Activated naive CD4-positive, alpha-beta T cell treated with Interleukin-2 at 50 U/mL for 16 hours (primary cell): Measurements from ENCODE around the gene HSBP1.

Experiments
- DNase-seq: peaks from one replicate; pipeline ENCODE4 v3.0.0-alpha.2; 2020

Gene HSBP1

DNA sequence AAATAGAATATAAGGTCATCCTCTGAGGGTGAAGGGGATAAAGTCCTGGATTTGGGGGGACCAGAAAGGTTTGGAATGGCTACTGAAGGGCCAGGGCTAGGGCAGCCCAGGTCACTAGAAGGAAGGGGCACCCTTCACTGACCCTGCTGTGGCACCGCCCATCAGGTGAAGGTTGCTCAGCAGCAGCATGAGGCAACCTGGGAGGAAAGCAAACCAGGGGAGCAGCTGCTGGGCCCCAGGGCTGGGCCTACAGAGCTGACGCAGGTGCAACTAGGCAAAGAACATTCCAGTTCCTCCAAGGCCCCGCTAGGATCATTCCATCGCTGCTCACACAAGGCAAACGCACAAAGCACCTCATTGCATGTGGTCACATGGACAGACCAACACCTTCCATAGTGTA lies 3.4 kb upstream of the HSBP1 start:
- no peak for DNase-seq

DNA sequence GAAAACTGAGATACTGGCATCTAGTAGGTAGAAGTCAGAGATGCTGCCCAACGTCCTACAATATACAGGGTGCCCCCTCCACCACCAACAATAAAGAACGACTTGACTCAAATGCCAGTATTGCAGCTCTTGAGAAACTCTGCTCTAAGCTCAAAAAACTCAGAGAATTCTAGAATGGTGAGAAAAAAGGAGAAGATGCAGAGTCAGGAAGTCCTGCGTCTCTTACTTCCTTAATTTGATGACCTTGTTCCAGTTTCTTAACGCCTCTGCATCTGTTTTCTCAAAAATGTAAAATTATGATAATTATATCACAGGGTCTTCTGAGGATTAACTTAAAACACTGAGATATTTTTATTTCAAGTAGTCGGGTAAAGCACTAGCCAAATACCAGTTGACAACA lies 1.7 kb upstream of the HSBP1 start:
- no peak for DNase-seq

DNA sequence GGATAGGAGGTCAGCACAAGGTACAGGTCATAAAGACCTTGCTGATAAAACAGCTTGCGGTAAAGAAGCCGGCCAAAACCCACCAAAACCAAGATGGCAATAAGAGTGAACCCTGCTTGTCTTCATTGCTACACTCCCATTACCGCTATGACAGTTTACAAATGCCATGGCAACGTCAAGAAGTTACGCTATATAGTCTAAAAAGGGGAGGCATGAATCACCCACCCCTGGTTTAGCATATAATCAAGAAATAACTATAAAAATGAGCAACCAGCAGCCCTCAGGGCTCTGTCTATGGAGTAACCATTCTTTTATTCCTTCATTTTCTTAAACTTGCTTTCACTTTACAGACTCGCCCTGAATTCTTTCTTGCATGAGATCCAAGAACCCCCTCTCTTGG lies 1.0 kb upstream of the HSBP1 start:
- DNase-seq: no peak

DNA sequence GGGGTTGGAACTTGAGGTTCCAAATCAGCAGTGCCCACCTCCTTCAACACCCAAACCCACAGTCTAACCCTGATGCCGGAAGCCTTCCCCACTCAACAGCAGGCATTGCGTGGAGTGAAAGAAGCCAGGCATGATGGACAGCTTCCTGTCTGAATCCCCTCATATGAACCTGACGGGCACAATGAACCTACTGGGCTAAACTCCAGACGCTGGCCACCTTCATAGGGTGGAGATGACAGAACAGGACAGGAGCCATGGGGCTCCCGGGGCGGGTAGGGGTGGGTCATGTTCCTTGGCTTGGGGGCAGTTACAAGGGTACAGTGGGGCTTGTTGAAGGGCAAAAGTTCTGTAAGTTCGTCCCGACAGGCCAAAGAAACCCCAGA lies 460 bp upstream of the HSBP1 start:
- DNase-seq: no peak

DNA sequence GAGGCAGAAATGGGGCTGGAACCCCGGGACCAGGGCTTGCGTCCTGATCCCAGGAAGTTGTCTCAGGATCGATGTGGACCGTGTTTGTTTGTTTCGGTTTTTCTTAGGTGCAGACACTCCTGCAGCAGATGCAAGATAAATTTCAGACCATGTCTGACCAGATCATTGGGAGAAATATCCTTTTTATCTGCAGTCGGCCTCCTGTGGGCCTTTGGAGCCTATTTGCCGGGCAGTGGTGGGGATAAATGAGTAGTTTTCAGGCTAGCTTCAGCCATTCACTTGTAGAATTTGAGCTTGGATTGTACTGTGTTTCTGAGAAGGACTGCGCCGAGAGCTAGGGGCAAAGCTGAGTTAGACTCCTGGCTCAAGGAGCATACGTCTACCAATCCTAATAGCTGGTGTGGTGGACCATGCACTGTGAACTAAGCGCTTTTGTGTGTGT lies 816 bp downstream of the HSBP1 start:
- no peak for DNase-seq

DNA sequence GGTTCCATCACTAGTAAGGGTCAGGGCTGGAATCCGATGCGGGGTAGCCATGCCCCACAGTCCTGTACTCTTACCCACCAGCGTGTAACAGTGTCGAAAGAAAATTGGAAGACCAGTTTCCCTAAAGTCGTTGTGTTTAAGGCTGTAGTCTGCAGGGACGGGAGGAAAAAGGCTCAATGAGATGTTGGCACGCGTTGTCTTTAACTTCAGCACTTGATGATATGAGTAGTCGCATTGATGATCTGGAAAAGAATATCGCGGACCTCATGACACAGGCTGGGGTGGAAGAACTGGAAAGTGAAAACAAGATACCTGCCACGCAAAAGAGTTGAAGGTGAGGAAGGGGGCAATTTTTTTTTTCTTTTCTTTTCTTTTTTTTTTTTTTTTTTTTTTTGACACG lies 1.3 kb downstream of the HSBP1 start:
- no peak for DNase-seq

DNA sequence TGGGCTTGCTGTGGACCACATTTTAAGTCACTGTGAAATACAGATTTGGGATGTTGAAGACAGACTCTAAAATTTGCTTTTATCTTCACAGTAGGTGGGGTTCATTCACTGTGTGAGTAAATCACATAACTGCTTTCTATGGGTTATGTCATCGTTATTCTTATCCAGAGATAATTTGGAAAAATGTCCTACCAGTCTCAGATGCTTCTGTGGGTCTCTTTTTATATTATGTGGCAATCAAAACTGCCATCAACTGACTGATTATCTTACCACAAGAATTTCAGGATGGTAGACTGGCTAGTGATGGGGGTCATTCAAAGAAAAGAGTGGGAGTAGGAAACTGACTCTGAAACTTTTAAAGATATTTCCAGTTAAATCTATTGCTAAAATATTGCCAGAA lies 3.1 kb downstream of the HSBP1 start:
- no peak for DNase-seq

DNA sequence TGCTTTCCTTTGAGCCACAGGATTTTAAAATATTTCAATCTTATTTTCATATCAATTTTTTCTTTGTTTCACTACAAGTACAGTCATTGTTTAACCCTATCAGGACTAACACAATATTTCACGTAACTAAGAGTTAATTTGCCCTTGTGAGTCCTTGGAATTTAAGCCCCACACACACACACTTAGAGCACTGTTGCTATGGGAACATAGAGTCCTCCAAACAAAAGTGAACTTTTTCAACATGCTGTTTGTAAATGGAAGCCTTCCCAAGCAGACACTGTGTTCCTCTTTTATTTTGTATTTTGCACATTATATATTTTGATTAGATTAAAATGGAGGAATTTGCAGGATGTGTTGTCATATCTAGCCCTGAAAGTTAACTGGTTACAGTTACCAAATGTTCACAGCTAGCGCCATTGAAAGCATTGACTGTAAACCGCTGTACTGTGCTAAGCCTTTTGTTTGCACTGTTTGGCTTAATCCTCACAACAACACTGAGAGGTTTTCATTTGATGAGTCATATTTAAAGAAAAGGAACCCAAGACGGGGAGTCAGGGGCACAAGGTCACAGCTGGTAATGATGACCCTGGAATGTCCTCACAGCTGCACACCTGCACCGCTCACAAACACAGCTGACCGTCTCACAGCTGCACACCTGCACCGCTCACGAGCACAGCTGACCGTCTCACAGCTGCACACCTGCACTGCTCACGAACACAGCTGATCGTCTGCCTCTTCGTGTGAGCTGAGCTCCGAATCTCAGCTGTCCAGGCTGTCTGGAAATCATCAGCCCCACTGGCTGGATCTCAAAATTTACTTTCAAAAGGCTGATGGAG lies 6.3 kb downstream of the HSBP1 start:
- DNase-seq: no peak

DNA sequence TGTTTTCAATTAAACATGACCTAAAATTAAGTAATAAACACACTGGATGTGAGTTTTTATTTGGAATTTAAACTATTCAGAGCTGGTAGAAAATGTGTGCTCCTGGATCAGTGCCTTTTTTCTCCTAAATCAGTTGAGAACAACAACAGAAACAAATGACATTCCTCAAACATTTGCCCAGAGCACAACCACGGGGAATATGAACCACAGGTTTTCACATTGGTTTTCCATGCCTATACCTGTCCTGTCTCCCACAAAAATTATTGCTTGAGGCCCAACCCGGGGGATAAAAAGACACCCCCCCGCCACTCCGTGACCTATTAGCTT lies 6.8 kb downstream of the HSBP1 start:
- no peak for DNase-seq

DNA sequence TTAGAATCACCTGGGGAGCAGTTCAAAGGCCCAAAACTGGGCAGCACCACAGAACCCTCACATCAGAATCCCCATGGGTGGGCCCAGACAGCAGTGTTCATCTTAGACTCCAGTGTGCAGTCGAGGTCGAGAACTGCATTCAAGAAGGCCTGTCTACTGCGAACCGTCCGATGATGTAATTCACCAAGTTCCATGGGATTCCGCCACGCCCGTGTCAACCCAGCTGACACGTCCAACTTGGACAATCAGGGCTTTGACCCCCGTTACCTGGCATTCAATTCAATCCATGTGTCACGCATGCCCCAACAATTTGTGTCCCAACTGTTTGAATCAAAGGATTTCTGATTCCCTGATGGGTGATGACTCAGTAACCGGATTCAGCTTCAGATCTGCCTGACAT lies 9.2 kb downstream of the HSBP1 start:
- no peak for DNase-seq

DNA sequence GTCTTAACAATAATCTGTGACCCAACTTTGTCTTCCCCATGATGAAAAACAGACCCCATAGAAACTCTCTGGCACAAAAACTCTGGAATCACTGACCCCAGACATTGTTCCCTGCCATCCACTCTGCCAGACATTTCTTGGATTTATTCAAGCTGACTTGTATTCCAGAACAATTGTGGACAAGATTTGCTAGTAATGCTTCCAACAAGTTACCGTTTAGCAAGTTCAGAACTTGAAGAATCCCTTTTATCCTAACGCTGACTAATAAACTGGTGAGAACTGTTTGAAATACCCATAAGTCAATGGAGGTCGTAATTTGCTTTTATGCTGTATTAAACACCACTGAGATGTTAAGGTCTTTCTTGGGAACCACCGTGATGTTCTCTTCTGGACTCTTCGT lies 10.5 kb downstream of the HSBP1 start:
- DNase-seq: no peak

DNA sequence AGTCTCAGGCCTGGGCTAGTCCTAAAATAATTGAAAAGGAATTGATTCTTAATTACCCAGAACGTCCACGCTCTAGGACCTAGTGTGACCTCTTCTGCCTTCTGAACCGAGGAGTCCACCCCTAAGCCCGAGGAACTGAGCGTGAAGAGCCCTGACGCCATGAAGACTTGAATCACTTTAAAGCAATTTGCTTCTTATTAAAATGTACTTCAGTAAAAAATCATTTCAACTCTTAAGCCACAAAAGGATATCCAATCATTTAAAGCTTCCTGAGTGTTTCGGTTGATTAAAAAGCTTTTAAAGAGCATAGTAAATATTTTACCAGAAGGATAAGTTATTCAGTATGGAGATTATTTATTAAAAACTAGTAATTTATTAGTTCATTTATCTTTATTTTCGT lies 11.6 kb downstream of the HSBP1 start:
- DNase-seq: no peak

DNA sequence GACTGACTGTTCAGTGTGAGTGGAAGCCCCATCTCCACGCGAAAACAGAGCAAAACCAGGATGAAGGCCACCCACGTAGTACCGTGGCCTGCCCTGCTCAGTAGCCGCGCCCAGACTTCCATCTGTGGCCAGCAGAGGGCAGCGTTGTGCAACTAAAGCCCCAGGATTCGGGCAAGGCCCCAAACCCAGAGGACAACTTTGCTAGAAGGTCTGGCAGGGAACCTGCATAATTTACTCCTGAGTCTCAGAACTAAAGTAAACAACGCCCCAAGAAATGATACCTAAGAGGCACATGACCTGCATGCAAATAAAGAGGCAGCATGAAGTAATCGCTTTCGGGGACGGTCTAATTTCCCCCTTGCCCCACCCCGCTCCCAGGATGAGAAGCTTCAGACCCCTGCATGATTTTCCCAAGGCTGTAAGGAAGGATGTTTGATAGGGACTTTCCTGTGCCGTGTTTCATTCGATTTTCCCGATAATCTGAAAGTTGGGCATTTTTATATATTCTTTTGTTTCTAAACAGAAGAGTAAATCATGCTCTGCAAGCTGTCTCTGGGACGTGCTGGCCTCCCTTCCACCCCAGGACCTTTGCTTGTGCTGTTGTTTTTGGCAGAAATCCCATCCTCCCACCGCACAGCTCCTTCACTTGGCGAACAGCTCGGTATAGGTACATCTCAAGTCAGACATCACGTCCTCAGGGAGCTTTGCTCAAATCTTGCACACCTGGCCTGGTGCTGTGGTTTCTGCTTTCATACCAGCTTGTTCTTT lies 18.6 kb downstream of the HSBP1 start:
- peak; percentile 84 for DNase-seq

DNA sequence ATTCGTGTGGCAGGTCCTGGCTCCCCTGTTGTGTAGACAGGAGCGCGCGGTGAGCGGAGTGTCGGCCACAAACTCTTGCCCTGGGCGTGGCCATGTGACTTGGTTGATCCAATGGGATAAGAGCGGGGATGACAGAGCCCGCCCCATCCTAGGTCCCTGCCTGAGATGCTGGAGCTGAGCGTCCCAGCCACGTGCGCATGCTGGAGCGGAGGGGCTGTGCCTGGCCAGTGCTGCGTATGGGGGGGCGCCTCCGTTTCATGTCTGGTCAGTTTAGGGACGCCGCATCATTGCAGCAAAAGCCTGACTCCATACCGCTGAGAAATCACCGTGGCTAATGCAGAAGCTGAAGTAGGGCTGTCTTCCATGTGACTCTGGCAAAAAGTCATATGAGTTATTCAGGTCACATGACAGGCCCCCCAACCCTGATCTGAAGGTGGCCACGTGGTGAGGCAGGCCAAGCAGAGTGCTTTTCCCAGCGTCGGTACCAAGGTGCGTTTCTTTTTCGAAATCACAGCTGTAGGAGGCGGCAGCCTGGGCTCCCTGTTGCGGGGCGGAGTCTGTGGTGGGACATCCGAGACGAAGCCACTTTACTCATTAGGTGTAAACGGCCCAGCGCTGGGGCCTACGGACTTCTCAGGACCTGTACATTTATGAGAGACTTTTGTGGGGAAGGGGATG lies 22.5 kb downstream of the HSBP1 start:
- no peak for DNase-seq

DNA sequence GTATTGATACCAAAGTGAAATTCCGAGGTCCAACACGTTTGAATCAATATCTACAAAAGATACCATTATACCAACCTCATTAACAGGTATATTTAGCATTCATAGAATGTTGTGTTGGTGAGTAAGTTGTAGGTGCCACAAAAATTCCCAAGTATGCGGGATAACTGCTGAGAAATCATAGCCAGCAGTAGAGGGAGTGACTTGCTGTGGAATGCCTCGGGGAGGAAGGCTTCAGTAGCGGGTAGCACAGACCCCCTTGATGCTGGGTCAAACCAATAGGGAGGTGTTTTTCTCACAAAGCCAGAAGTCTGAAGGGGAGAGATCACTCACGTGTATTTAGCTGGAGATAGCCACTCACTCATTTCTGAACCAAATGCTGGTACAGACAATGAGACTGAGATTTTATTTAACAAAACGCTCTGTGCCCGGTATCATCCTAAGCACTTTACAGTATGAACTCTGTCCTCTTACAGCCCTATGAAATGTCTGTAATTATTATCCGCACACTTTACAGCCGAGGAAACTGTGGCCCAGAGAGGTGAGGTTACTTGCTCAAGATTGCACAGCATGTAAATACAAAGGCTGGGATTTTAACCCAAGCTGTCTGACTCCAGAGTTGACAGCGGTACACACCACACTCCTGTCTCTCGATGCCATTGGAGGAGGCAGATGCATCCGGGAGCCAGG lies 23.1 kb downstream of the HSBP1 start:
- no peak for DNase-seq

DNA sequence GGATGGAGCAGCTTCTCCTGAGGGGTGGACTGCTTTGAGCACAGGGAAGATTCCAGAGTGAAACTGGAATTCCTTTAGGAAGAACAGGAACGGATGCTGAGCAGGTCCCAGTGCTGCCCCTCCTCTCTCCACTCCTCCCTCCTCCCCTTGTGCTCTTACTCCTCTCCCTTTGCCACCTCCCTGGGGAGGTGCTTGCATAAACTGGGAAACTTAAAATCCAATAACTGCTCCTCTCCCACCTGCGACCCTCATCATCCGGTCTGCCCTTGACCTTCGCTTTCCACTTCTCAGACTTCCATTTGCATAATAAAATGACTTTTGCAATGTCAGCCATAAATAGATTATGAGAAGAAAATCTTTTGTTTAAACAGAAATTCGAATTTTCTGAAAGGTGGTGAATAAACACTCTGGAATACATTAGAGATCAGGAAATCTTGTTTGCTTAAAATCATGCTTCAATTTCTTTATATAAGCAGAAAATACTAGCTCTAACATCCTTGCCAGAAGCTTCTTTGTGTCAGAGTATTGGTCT lies 23.7 kb downstream of the HSBP1 start:
- no peak for DNase-seq

DNA sequence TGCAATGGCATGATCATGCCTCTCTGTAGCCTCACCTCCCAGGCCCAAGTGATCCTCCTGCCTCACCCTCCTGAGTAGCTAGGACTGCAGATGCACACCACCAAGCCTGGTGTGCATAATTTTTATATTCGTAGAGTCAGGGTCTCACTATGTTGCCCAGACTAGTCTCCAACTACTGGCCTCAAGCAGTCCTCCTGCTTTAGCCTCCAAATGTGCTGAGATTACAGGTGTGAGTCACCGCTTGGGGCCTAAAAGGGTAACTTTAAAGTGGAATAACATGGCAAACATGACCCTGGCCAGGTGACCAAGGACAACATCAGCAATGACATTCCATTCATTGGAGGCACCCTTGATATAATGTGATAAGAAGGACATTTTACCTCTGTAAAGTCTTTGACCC lies 26.1 kb downstream of the HSBP1 start:
- no peak for DNase-seq

DNA sequence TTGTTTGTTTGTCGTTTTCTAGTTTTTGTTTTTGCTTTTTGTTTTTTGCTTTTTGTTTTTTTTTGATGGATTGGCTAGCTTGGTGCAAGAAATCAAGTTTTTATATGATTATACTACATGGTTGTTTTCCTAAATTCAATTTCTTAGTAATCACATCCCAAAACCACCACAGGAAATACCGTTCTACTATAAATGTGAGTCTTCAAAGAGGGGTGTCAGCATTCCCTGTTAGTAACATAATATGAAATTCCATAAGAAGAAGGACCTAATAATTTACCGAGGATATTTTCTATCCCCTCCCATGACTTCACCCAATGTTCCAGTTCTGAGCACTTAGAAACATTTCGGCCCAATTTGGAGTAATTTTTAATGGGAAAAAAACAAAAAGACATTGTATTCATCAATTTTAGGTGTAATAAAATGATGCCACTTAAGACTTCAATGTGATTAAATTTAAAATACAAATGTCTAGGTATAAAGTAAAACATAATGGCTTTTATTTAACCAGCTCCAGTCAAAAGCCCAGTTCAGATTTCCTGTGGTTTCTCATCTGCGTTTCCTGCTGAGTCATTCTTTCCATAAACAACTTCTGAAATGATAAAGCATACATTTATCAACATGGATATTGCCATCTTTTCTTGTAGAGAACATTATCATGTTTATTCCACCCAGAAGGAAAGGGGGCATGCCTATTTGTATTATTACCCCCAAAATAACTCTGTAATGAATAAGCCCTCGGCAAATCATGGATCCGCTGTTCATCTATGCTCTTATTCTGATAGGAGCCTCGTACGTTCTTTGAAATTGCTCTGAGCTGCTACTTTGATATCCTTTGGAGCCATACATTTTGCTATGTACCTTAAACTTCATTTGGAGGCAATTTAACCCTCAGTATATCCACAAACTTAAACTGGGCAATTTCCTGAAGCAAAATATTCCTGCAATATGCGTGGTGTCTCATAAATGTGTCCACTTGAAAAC lies 28.1 kb downstream of the HSBP1 start:
- no peak for DNase-seq

DNA sequence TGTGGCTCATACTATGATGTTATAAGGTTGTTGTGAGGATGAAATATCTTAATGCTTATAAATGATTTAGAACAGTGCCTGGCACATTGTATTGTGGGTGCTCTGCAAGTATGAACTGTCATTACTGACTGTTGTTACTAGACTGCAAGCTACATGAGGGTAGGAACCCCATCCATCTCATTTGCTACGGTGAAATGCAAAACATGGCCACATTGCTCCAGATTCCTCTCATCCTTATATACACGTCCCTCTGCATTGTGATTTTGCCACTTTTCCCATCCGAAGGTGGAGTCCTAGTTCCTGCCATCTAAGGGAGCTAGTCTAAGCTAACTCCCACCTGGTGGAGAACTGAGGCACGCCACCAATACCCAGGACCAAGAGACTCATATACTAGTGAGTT lies 29.8 kb downstream of the HSBP1 start:
- DNase-seq: no peak

DNA sequence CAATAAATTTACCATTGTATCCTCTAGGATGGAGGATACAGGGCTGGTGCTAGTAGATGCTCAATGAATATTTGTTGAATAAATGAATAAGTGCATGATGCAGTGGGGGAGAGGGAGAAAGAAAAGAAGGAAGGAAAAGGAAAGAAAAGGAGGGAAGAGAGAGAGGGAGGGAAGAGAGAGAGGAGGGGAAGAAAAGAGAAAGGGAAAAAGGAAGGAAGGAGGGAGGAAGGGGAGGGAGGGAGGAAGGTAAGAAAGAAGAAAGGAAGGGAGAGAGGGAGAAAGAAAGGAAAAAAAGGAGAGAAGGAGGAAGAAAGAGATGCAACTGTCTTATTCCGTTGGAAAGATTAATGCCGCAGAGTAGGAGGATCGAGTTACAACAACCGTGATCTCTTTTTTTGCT lies 30.4 kb downstream of the HSBP1 start:
- no peak for DNase-seq

DNA sequence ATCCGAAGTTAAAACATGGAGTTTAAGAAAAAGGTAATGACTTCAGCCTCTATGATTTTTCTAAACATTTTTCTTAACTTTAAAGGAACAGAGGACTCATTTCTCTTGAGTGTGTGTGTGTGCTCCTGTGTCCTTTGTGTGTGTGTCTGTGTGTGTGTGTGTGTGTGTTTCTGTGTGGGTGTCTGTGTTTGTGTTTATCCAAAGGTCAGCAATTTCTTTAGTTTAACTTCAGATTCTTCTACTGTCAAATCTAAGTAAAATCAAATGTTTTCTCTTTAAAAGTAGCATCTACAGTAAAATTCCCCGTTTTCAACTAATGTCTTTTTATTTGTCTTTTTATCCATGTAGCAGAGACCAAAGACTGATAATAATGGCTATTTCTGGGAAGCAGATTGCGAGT lies 31.8 kb downstream of the HSBP1 start:
- no peak for DNase-seq

DNA sequence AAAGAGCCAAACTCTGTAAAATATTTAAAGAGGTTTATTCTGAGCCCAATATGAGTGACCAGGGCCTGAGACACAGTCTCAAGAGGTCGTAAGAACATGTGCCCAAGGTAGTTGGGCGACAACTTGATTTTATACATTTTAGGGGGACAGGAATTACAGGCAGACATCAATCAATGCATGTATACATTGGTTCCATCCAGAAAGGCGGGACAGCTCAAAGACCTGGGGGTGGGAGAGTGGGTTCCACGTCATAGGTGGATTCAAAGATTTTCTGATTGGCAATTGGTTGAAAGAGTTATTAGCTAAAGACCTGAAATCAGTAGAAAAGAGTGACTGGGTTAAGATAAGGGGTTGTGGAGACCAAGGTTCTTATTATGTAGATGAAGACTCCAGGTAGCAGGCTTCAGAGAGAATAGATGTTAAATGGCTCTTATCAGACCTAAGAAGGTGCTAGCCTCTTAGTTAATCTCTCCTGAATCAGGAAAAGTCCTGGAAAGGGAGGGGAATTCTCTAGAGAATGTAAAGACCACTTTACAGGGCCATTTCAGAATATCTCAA lies 32.4 kb downstream of the HSBP1 start:
- DNase-seq: no peak
